ENCODE data around the gene UBAC1.

- no peak for TF ChIP-seq ZFP3 (tag by site-specific recombination; IDR thresholded peaks at IDR 0.05; ENCODE audit: low read depth)
- TF ChIP-seq CTCF (tag by site-specific recombination; IDR thresholded peaks at IDR 0.05): no peak
- TF ChIP-seq ZNF202 (tag by site-specific recombination; IDR thresholded peaks at IDR 0.05; ENCODE audit: borderline replicate concordance): no peak
- TF ChIP-seq ZBTB26 (tag by site-specific recombination; optimal IDR thresholded peaks at IDR 0.05): no peak
- TF ChIP-seq ZNF843 (tag by site-specific recombination; IDR thresholded peaks at IDR 0.05): no peak
- no peak for TF ChIP-seq OSR2 (tag by site-specific recombination; IDR thresholded peaks at IDR 0.05)
- no peak for TF ChIP-seq ZNF560 (tag by site-specific recombination; IDR thresholded peaks at IDR 0.05; ENCODE audit: borderline replicate concordance)
- no peak for TF ChIP-seq ZNF654 (tag by site-specific recombination; IDR thresholded peaks at IDR 0.05; ENCODE audit: low read depth)
- TF ChIP-seq ZNF350 (tag by site-specific recombination; IDR thresholded peaks at IDR 0.05): no peak
These were observed 9.1 kb upstream of the UBAC1 start for GRCh38 chr9:135970128-135970815.
